ENCODE results near the gene MEMO1. TPM values are rescaled to one million over a fixed set of nuclear protein-coding genes. Genes with fewer than 3 reads are reported as not detected.

Gene MEMO1
- polyA plus RNA-seq, 1 donor (not counting 4 experiments of a cell fraction or from before 2014, with no cell fraction given): 125 TPM

DNA sequence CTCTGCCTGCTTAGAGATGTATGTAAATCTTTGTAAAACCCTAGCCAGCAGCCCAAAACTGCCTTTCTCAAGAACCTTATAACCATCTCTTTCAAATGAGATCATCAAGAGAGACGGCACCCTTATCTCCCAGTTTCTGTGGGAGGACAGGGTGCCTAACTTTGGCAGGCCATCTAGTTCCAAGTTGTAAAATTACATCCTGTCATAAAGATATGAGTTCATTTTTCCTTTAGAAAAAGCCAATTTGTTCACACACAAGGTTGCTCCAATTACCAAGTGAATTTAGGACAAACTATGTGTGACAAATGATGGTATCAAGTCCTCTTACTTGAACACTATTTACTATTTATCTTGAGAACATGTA, 65.3 kb downstream of the MEMO1 start:
- DNase-seq (ENCODE audit: low read depth, low spot score) (no peak), FAIRE-seq (peak; percentile 17)
- Histone ChIP-seq H3K4me2 (ENCODE audit: control insufficient read depth, extremely low read depth, insufficient read depth, low read depth, low read length) (no peak overlapping the region), H3K4me1 (ENCODE audit: control insufficient read depth, extremely low read depth, insufficient read depth, low read length) (peaks cover 13% of the 10 kb centered on the region), H3K27me3 (ENCODE audit: control insufficient read depth, extremely low read depth, insufficient read depth, low read length) (no peaks in the 10 kb centered on the region), H3K79me2 (ENCODE audit: control insufficient read depth, insufficient read depth, low read length) (peaks cover 78% of the 10 kb centered on the region), H3K9me1 (ENCODE audit: control insufficient read depth, extremely low read depth, insufficient read depth, low read length) (peaks cover 4% of the 10 kb centered on the region), H3K4me3 (ENCODE audit: control insufficient read depth in 2 of 3, extremely low read depth in 1 of 3, insufficient read depth in 2 of 3, low read depth in 1 of 3, low read length in 3 of 3) (no peak overlapping the region), H3K36me3 (ENCODE audit: control insufficient read depth in 2 of 2, extremely low read depth in 1 of 2, insufficient read depth in 2 of 2, low read length in 2 of 2) (peaks cover 0 to 2% of the 10 kb centered on the region in 2 experiments), H4K20me1 (ENCODE audit: control insufficient read depth, extremely low read depth, insufficient read depth, low read length) (peaks cover 15% of the 10 kb centered on the region), H2AFZ (ENCODE audit: control insufficient read depth, low read length) (no peak overlapping the region), H3K9me3 (ENCODE audit: control insufficient read depth, low read depth, low read length) (no peaks in the 10 kb centered on the region), H3K27ac (ENCODE audit: control insufficient read depth, insufficient read depth, low read length) (no peak overlapping the region), H3K9ac (ENCODE audit: control insufficient read depth, extremely low read depth, insufficient read depth, low read length) (no peak overlapping the region)
- dilution Hi-C loops (cut with MboI; ENCODE audit: extremely low pct_ligation_motif_present, low sequenced_read_pairs): no loop called here
- TF ChIP-seq CTCF (optimal IDR thresholded peaks at IDR 0.05 in 1 of 3, IDR thresholded peaks at IDR 0.05 in 1 of 3, conservative IDR thresholded peaks at IDR 0.05 in 1 of 3; ENCODE audit: extremely low read depth in 1 of 3, insufficient read depth in 2 of 3, low read length in 3 of 3) (no peak), EZH2 (IDR thresholded peaks at IDR 0.05; ENCODE audit: low read length) (no peak)

DNA sequence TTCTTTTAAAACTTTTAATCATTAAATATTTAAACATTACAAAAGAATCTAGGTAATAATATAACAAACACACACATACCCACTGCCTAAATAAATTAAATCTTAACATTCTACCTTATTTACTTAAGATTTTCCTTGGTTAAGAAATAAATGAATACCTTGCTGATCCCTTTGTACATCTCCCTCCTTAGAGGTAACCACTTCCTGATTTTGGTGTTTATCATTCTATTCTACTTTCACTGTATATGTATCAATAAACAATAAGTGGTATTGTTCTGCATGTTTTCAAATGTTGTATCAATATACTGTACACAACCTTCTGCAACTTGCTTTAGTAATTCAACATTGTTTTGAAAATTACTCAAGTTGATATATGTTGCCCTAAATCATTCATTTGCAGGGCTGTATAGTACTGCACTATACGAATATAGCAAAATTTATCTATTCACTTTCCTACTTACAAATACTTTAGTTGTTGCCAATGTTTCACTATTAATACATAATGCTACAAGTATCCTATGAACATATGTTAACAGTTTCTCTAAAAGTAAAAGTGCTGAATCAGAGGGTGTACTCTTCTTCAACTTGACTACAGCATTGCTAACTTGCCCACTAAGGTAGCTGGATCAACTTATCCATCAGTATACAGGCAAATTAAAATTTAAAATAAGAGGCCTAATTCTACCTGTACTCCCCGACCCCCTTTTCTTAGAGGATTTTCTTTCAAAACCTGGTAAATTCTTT, 65.8 kb downstream of the MEMO1 start:
- no peak for DNase-seq (ENCODE audit: low read depth, low spot score)
- Histone ChIP-seq H3K4me1 (ENCODE audit: control insufficient read depth, extremely low read depth, insufficient read depth, low read length) (peaks cover 18% of the 10 kb centered on the region), H3K4me3 (ENCODE audit: control insufficient read depth in 2 of 3, extremely low read depth in 1 of 3, insufficient read depth in 2 of 3, low read depth in 1 of 3, low read length in 3 of 3) (no peak overlapping the region), H2AFZ (ENCODE audit: control insufficient read depth, low read length) (no peak overlapping the region), H4K20me1 (ENCODE audit: control insufficient read depth, extremely low read depth, insufficient read depth, low read length) (peaks cover 17% of the 10 kb centered on the region), H3K9ac (ENCODE audit: control insufficient read depth, extremely low read depth, insufficient read depth, low read length) (no peak overlapping the region), H3K9me3 (ENCODE audit: control insufficient read depth, low read depth, low read length) (no peaks in the 10 kb centered on the region), H3K9me1 (ENCODE audit: control insufficient read depth, extremely low read depth, insufficient read depth, low read length) (peaks cover 5% of the 10 kb centered on the region), H3K27ac (ENCODE audit: control insufficient read depth, insufficient read depth, low read length) (no peak overlapping the region), H3K36me3 (ENCODE audit: control insufficient read depth in 2 of 2, extremely low read depth in 1 of 2, insufficient read depth in 2 of 2, low read length in 2 of 2) (peaks cover 0 to 2% of the 10 kb centered on the region in 2 experiments), H3K27me3 (ENCODE audit: control insufficient read depth, extremely low read depth, insufficient read depth, low read length) (no peaks in the 10 kb centered on the region), H3K4me2 (ENCODE audit: control insufficient read depth, extremely low read depth, insufficient read depth, low read depth, low read length) (no peak overlapping the region), H3K79me2 (ENCODE audit: control insufficient read depth, insufficient read depth, low read length) (peaks cover 78% of the 10 kb centered on the region)
- TF ChIP-seq CTCF (optimal IDR thresholded peaks at IDR 0.05 in 1 of 3, IDR thresholded peaks at IDR 0.05 in 1 of 3, conservative IDR thresholded peaks at IDR 0.05 in 1 of 3; ENCODE audit: extremely low read depth in 1 of 3, insufficient read depth in 2 of 3, low read length in 3 of 3) (no peak), EZH2 (IDR thresholded peaks at IDR 0.05; ENCODE audit: low read length) (no peak)
- no peak for FAIRE-seq
- dilution Hi-C loops (cut with MboI; ENCODE audit: extremely low pct_ligation_motif_present, low sequenced_read_pairs): no loop called here

All from keratinocyte (primary cell).